ENCODE data around the gene AP4E1. TPM values are rescaled to one million over a fixed set of nuclear protein-coding genes. Genes with fewer than 3 reads are reported as not detected.
"Not testable (repeated sequence)": the region's sequence is repeated elsewhere in the genome, so short reads cannot be mapped to it uniquely, and the experiment has no call there.

The AP4E1 gene
- 1 to 10 TPM; 8.3 to 9.8 (median 8.5) TPM for polyA plus RNA-seq (ENCODE audit: insufficient read length in 3 of 3)

GRCh38 chr15:50908209-50909009 is at the start of gene AP4E1:
Gene AP4E1, plus strand, starts transcription at chr15:50908683. Its CDS starts 96 bp downstream, at chr15:50908779.
- peak; percentile 89 to 91 (median 90) for DNase-seq (ENCODE audit: low read depth in 3 of 3, low spot score in 2 of 3)

DNA sequence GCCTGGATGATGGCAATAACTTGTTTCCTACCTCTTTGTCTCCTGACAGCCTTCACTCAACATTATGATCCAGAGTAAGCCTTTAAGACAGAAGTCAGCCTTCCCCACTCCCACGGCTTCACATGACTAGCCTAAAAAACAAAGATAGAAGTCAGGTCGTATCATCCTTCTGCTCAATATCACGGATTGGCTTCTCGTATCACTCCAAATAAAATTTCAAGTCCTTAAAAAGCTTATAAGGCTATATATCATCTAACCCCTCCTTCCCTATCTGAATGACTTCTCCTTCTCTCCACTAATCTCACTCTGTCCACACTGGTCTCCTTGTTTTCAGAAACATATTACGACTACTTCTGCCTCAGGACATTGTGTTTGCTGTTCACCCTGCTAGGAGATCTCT is 47.7 kb upstream of the AP4E1 start:
- no peak for DNase-seq (ENCODE audit: low read depth in 3 of 3, low spot score in 2 of 3)

- DNase-seq (ENCODE audit: low read depth in 3 of 3, low spot score in 2 of 3) = no peak
These were observed 45.9 kb upstream of the AP4E1 start for GRCh38 chr15:50862553-50862952.

DNA sequence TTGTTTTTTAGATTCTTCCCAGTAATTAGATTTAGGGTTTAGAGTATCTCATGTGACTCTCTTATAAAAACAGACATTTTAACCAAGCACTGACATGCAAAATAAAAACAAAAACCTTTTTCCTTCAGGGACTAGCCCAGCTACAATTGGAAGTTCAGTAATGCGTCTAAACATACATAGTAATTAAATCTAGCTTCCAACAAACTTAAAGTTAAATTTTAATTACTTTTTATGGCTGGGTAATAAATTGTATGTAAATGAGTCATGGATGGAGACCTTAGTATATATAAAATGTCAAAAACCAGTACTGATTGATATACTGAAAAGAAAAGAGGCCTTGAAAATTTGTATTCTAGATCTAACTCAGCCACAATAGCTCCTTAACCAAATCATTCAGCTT is 43.6 kb upstream of the AP4E1 start:
- DNase-seq (ENCODE audit: low read depth in 3 of 3, low spot score in 2 of 3) = no peak

- DNase-seq (ENCODE audit: low read depth in 3 of 3, low spot score in 2 of 3) = no peak
These were observed 42.7 kb upstream of the AP4E1 start for GRCh38 chr15:50865515-50866353.

- DNase-seq (ENCODE audit: low read depth in 3 of 3, low spot score in 2 of 3) = no peak
These were observed 36.7 kb upstream of the AP4E1 start for GRCh38 chr15:50871832-50872231.

GRCh38 chr15:50872832-50873426 is 35.6 kb upstream of the AP4E1 start:
- DNase-seq (ENCODE audit: low read depth in 3 of 3, low spot score in 2 of 3) = no peak

GRCh38 chr15:50873935-50874361 is 34.5 kb upstream of the AP4E1 start:
- no peak for DNase-seq (ENCODE audit: low read depth in 3 of 3, low spot score in 2 of 3)

DNA sequence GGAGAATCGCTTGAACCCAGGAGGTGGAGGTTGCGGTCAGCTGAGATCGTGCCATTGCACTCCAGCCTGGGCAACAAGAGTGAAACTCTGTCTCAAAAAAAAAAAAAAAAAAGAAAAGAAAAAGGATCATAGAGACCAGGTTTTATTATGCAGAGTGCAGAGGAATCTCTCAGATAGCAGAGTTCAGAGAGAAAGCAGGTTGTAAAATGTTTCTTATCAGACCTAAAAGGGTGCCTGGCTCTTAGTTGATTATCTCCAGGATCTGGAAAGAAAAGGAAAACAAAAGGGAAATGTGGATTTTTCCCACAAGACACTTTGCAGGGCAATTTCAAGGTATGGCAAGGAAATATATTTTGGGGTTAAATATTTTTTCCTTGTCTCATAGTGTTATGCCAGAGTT is 33.2 kb upstream of the AP4E1 start:
- DNase-seq (ENCODE audit: low read depth in 3 of 3, low spot score in 2 of 3) = not testable (repeated sequence)

- no peak for DNase-seq (ENCODE audit: low read depth in 3 of 3, low spot score in 2 of 3)
These were observed 32.1 kb upstream of the AP4E1 start for GRCh38 chr15:50876260-50876988.

DNA sequence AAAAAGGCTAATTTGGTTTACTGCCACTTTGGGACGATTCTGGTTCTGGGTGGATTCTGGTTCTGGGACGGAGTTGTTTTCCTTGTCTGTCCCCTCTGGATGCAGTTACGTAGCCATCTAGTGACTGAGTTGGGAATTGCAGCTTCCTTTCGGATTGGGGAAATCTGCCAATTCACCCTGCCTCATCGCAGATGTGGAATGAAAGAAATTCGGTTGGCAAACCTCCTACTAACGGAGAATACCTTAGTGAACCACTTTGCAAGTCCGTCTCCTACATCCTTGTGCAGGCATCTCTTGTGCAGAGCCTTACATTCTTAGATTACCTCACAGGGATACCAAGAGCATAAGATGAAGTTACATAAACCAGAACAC is 31.5 kb upstream of the AP4E1 start:
- DNase-seq (ENCODE audit: low read depth in 3 of 3, low spot score in 2 of 3) = peak; percentile 73 to 80 (median 74)

GRCh38 chr15:50879016-50879617 is 29.4 kb upstream of the AP4E1 start:
- DNase-seq (ENCODE audit: low read depth in 3 of 3, low spot score in 2 of 3) = no peak

DNA sequence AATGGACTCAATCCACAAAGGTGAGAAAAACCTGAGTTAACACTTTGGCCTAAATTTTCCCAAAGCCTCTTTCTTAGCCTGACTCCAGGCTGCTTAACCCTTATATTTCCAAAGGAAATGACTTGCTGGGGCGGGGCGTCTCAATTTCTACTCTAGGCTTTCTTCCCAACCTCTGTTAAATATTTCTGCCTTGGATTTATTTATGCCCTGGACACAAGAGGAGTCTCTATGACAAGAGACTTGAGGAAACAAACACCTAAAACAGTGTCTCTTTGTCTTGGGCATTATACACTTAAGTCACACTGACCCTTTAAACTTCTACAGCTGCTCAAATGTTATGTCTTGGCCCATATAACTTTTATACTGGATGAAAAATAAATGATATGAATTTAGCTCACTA is 28.3 kb upstream of the AP4E1 start:
- no peak for DNase-seq (ENCODE audit: low read depth in 3 of 3, low spot score in 2 of 3)

- DNase-seq (ENCODE audit: low read depth in 3 of 3, low spot score in 2 of 3) = no peak
These were observed 27.8 kb upstream of the AP4E1 start for GRCh38 chr15:50880651-50881114.

- DNase-seq (ENCODE audit: low read depth in 3 of 3, low spot score in 2 of 3) = no peak
These were observed 27.1 kb upstream of the AP4E1 start for GRCh38 chr15:50881121-50882048.

- DNase-seq (ENCODE audit: low read depth in 3 of 3, low spot score in 2 of 3) = no peak
These were observed 24.6 kb upstream of the AP4E1 start for GRCh38 chr15:50883903-50884302.

- DNase-seq (ENCODE audit: low read depth in 3 of 3, low spot score in 2 of 3) = no peak
These were observed 23.9 kb upstream of the AP4E1 start for GRCh38 chr15:50884540-50884939.

- no peak for DNase-seq (ENCODE audit: low read depth in 3 of 3, low spot score in 2 of 3)
These were observed 22.4 kb upstream of the AP4E1 start for GRCh38 chr15:50886139-50886467.

Data from right renal cortex interstitium (tissue), 3 donors.